Hepatocyte (in vitro differentiated cells): ENCODE data around the gene SIGLEC7. TPM values are rescaled to one million over a fixed set of nuclear protein-coding genes. Genes with fewer than 3 reads are reported as not detected.

ENCODE experiments used
- DNase-seq: peaks from one replicate; pipeline ENCODE4 v3.0.0-alpha.2; 2016; ENCODE audit warnings: low spot score
- H2AFZ ChIP-seq: fragments of 200-600 bp; sonication (generic); 2 replicates; pipeline ENCODE4 v1.6.0; 2016; ENCODE audit warnings: antibody characterized with exemption, mild to moderate bottlenecking
- H3K27ac ChIP-seq: fragments of 200-600 bp; sonication (generic); 2 replicates; pipeline ENCODE4 v1.5.1; 2016; ENCODE audit warnings: mild to moderate bottlenecking
- H3K27me3 ChIP-seq: fragments of 200-600 bp; sonication (generic); 2 replicates; pipeline ENCODE4 v1.6.1; 2016
- H3K36me3 ChIP-seq: fragments of 200-600 bp; sonication (generic); replicated peaks from 2 replicates; pipeline ENCODE4 v1.5.1; 2016; ENCODE audit warnings: low read depth; ENCODE audit not compliant: insufficient read depth
- H3K4me1 ChIP-seq: fragments of 200-600 bp; sonication (generic); 2 replicates; pipeline ENCODE4 v1.5.1; 2016; ENCODE audit warnings: mild to moderate bottlenecking, moderate library complexity; ENCODE audit not compliant: insufficient read depth
- H3K4me2 ChIP-seq: fragments of 200-600 bp; sonication (generic); 2 replicates; pipeline ENCODE4 v1.6.0; 2016
- H3K4me3 ChIP-seq: fragments of 200-600 bp; sonication (generic); 2 replicates; pipeline ENCODE4 v1.5.1; 2016; ENCODE audit warnings: mild to moderate bottlenecking
- H3K79me2 ChIP-seq: fragments of 200-600 bp; sonication (generic); 2 replicates; pipeline ENCODE4 v1.6.0; 2017; ENCODE audit warnings: mild to moderate bottlenecking
- H3K9me2 ChIP-seq: fragments of 200-600 bp; sonication (generic); replicated peaks from 2 replicates; pipeline ENCODE4 v1.6.0; 2017; ENCODE audit warnings: mild to moderate bottlenecking; ENCODE audit not compliant: insufficient read depth
- H3K9me3 ChIP-seq: fragments of 200-600 bp; sonication (generic); 2 replicates; pipeline ENCODE4 v1.5.1; 2016; ENCODE audit warnings: low read depth, mild to moderate bottlenecking
- H4K20me1 ChIP-seq: fragments of 200-600 bp; sonication (generic); 2 replicates; pipeline ENCODE4 v1.6.0; 2016; ENCODE audit warnings: mild to moderate bottlenecking; ENCODE audit not compliant: insufficient read depth, poor library complexity, severe bottlenecking
- CTCF ChIP-seq: fragments of 200-600 bp; sonication (generic); IDR thresholded peaks from 2 replicates; pipeline ENCODE4 v1.5.1; 2016; ENCODE audit warnings: antibody characterized with exemption, mild to moderate bottlenecking; ENCODE audit not compliant: poor library complexity
- EZH2 ChIP-seq: fragments of 200-600 bp; sonication (generic); IDR thresholded peaks from 2 replicates; pipeline ENCODE4 v1.6.1; 2016; ENCODE audit warnings: antibody characterized with exemption, mild to moderate bottlenecking, borderline replicate concordance
- EZH2phosphoT487 ChIP-seq: fragments of 200-600 bp; sonication (generic); IDR thresholded peaks from one replicate; pipeline ENCODE4 v1.6.1; 2018; ENCODE audit warnings: antibody characterized with exemption, mild to moderate bottlenecking, low read depth, moderate library complexity; ENCODE audit not compliant: unreplicated experiment, severe bottlenecking
- whole genome bisulfite sequencing: methylation state at CpG from one replicate; pipeline ENCODE4 v1.1.6; 2016; ENCODE audit warnings: low lambda C conversion rate; ENCODE audit errors: missing lambda C conversion rate; 5-methylcytosine and 5-hydroxymethylcytosine counted together
- polyA plus RNA-seq: library from polyadenylated mRNA; unstranded; fragments of >200 nt; fragmentation: Nextera tagmentation; extraction: Ambion mirVana; gene quantifications from 2 replicates; pipeline ENCODE4 v1.2.1, GENCODE V29; 2016
- total RNA-seq: library from RNA; depleted of rRNA; stranded (reverse); fragments of >200 nt; gene quantifications from 2 replicates; pipeline ENCODE4 v1.2.3, GENCODE V29; 2014

The SIGLEC7 gene
- total and polyA plus RNA-seq, 2 experiments from 2014 or later: 0.24 to 0.53 TPM

- Histone ChIP-seq H3K4me1 (no peaks in the 10 kb centered on the region), H2AFZ (no peak overlapping the region), H4K20me1 (peaks cover 3% of the 10 kb centered on the region), H3K9me2 (no peaks in the 10 kb centered on the region), H3K27me3 (no peaks in the 10 kb centered on the region), H3K79me2 (no peaks in the 10 kb centered on the region), H3K9me3 (no peaks in the 10 kb centered on the region), H3K4me3 (no peak overlapping the region), H3K36me3 (no peaks in the 10 kb centered on the region), H3K27ac (no peak overlapping the region), H3K4me2 (no peak overlapping the region)
- peak; percentile 44 for DNase-seq
- no peak for TF ChIP-seq EZH2phosphoT487
- TF ChIP-seq CTCF: peak; percentile 68
- WGBS: 30% methylated on average over 9 of the region's 15 CpGs
Observed at GRCh38 chr19:51094696-51095279, 47.3 kb upstream of the SIGLEC7 start.

- TF ChIP-seq EZH2phosphoT487 (no peak), EZH2 (no peak), CTCF (no peak)
- Histone ChIP-seq H3K9me2 (no peaks in the 10 kb centered on the region), H3K4me2 (no peak overlapping the region), H3K4me3 (no peak overlapping the region), H3K4me1 (no peaks in the 10 kb centered on the region), H3K27me3 (no peaks in the 10 kb centered on the region), H3K79me2 (no peaks in the 10 kb centered on the region), H3K36me3 (no peaks in the 10 kb centered on the region), H3K27ac (no peak overlapping the region), H4K20me1 (peaks cover 3% of the 10 kb centered on the region), H3K9me3 (no peaks in the 10 kb centered on the region), H2AFZ (no peak overlapping the region)
- WGBS: 97% methylated on average over 6 of the region's 6 CpGs
- no peak for DNase-seq
Observed at GRCh38 chr19:51096473-51097165, 45.5 kb upstream of the SIGLEC7 start.

- H4K20me1 ChIP-seq: peaks cover 3% of the 10 kb centered on the region
Observed at GRCh38 chr19:51097166-51097738, 44.8 kb upstream of the SIGLEC7 start.

More at GRCh38 chr19:51097166-51097738, 44.8 kb upstream of the SIGLEC7 start:
- Histone ChIP-seq H3K79me2 (no peaks in the 10 kb centered on the region), H3K4me3 (no peak overlapping the region), H3K27ac (no peak overlapping the region), H2AFZ (no peak overlapping the region), H3K9me3 (no peaks in the 10 kb centered on the region), H3K4me2 (no peak overlapping the region), H3K9me2 (no peaks in the 10 kb centered on the region), H3K27me3 (no peaks in the 10 kb centered on the region), H3K36me3 (no peaks in the 10 kb centered on the region), H3K4me1 (no peaks in the 10 kb centered on the region)
- TF ChIP-seq EZH2phosphoT487 (no peak), CTCF (peak; percentile 59)
- 9% methylated on average over 8 of the region's 8 CpGs for WGBS
- peak; percentile 81 for DNase-seq
